Measurements from ENCODE around the gene CDC34. TPM values are rescaled to one million over a fixed set of nuclear protein-coding genes. Genes with fewer than 3 reads are reported as not detected.

Gene CDC34
- total RNA-seq, 1 experiment from 2014 or later = 129 TPM

DNA sequence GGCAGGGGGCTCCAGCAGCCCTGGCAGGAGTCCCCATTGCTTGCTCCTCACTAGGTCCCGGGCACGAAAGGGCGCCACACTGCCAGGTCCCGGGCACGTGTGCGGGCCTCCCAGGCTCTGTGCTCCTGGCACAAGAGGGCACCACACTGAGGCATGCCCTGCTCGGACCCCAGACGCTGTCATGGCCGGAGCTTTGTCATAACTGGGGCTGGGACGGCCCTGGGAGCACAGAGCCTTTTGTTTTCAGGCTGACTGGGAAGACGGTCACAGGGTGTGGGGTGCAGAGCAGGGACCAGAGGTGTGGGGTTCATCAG lies 48.2 kb downstream of the CDC34 start (continued):
- TF ChIP-seq ZNF232 (CRISPR knock-in tag; IDR thresholded peaks at IDR 0.05) = no peak
- TF ChIP-seq ZNF263 (CRISPR knock-in tag; IDR thresholded peaks at IDR 0.05; ENCODE audit: low read depth) = no peak
- no peak for TF ChIP-seq E2F4 (CRISPR knock-in tag; IDR thresholded peaks at IDR 0.05; ENCODE audit: borderline replicate concordance, low read depth)
- no peak for TF ChIP-seq ZNF396 (CRISPR knock-in tag; IDR thresholded peaks at IDR 0.05; ENCODE audit: borderline replicate concordance)
- TF ChIP-seq MYBL2 (CRISPR knock-in tag; IDR thresholded peaks at IDR 0.05) = no peak
- no peak for TF ChIP-seq GABPB1 (CRISPR knock-in tag; IDR thresholded peaks at IDR 0.05)

DNA sequence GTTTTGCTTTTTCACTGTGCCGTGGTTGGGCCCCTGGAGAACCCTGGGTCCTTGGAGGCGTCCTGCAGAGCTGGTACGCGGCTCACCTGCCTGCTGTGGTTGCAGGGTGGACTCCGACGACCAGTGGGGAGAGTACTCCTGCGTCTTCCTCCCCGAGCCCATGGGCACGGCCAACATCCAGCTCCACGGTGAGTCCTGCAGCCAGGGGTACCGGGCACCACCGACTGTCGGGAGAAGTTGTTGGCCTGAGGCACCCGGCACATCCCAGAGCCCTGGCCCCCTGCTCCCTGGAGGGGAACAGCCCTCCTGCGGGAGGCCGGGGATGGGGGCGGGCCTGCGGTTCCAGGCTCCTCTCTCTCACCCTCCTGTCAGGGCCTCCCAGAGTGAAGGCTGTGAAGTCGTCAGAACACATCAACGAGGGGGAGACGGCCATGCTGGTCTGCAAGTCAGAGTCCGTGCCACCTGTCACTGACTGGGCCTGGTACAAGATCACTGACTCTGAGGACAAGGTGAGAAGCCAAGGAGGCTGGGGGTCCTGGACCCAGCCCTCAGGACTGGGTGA lies 48.8 kb downstream of the CDC34 start:
- TF ChIP-seq JAZF1 (CRISPR knock-in tag; IDR thresholded peaks at IDR 0.05) (no peak), ZNF281 (CRISPR knock-in tag; IDR thresholded peaks at IDR 0.05) (no peak), HMGXB4 (CRISPR knock-in tag; IDR thresholded peaks at IDR 0.05) (no peak), E2F4 (CRISPR knock-in tag; IDR thresholded peaks at IDR 0.05; ENCODE audit: borderline replicate concordance, low read depth) (no peak), ETV6 (CRISPR knock-in tag; IDR thresholded peaks at IDR 0.05) (no peak), SMAD3 (CRISPR knock-in tag; IDR thresholded peaks at IDR 0.05; ENCODE audit: borderline replicate concordance) (no peak)
- TF ChIP-seq, protein P1, sequence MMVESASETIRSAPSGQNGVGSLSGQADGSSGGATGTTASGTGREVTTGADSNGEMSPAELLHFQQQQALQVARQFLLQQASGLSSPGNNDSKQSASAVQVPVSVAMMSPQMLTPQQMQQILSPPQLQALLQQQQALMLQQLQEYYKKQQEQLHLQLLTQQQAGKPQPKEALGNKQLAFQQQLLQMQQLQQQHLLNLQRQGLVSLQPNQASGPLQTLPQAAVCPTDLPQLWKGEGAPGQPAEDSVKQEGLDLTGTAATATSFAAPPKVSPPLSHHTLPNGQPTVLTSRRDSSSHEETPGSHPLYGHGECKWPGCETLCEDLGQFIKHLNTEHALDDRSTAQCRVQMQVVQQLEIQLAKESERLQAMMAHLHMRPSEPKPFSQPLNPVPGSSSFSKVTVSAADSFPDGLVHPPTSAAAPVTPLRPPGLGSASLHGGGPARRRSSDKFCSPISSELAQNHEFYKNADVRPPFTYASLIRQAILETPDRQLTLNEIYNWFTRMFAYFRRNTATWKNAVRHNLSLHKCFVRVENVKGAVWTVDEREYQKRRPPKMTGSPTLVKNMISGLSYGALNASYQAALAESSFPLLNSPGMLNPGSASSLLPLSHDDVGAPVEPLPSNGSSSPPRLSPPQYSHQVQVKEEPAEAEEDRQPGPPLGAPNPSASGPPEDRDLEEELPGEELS (CRISPR knock-in tag; IDR thresholded peaks at IDR 0.05) = no peak
- TF ChIP-seq, protein P2, sequence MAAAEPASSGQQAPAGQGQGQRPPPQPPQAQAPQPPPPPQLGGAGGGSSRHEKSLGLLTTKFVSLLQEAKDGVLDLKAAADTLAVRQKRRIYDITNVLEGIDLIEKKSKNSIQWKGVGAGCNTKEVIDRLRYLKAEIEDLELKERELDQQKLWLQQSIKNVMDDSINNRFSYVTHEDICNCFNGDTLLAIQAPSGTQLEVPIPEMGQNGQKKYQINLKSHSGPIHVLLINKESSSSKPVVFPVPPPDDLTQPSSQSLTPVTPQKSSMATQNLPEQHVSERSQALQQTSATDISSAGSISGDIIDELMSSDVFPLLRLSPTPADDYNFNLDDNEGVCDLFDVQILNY (CRISPR knock-in tag; IDR thresholded peaks at IDR 0.05) = no peak
- TF ChIP-seq, protein P3, sequence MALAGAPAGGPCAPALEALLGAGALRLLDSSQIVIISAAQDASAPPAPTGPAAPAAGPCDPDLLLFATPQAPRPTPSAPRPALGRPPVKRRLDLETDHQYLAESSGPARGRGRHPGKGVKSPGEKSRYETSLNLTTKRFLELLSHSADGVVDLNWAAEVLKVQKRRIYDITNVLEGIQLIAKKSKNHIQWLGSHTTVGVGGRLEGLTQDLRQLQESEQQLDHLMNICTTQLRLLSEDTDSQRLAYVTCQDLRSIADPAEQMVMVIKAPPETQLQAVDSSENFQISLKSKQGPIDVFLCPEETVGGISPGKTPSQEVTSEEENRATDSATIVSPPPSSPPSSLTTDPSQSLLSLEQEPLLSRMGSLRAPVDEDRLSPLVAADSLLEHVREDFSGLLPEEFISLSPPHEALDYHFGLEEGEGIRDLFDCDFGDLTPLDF (CRISPR knock-in tag; IDR thresholded peaks at IDR 0.05) = no peak
- TF ChIP-seq, protein P4, sequence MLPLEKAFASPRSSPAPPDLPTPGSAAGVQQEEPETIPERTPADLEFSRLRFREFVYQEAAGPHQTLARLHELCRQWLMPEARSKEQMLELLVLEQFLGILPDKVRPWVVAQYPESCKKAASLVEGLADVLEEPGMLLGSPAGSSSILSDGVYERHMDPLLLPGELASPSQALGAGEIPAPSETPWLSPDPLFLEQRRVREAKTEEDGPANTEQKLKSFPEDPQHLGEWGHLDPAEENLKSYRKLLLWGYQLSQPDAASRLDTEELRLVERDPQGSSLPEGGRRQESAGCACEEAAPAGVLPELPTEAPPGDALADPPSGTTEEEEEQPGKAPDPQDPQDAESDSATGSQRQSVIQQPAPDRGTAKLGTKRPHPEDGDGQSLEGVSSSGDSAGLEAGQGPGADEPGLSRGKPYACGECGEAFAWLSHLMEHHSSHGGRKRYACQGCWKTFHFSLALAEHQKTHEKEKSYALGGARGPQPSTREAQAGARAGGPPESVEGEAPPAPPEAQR (CRISPR knock-in tag; IDR thresholded peaks at IDR 0.05) = no peak
- Mint-ChIP-seq H3K9me3 (no peaks in the 10 kb centered on the region), H3K27me3 (ENCODE audit: low read depth) (no peaks in the 10 kb centered on the region), H3K36me3 (0 out of 2 replicates have a peak, but pooled peaks cover 2% of the 10 kb centered on the region), H3K4me3 (no peak overlapping the region), H3K4me1 (peaks cover 8% of the 10 kb centered on the region; the same call in 1 of the 2 replicates), H3K27ac (no peak overlapping the region)
- CTCF ChIA-PET = no interaction called here
- DNase-seq (ENCODE audit: low spot score) (no peak), ATAC-seq (no peak)
- POLR2A ChIA-PET = no interaction called here
